NCI-H345 treated with DMSO at 0.1 percent for 48 hours (cell line): Measurements from ENCODE around the gene PCDH15.

Source experiments
- DNase-seq: peaks from one replicate; lab custom pipeline; 2025; ENCODE audit not compliant: unreplicated experiment; lab: John Stamatoyannopoulos, UW

Gene PCDH15

DNA sequence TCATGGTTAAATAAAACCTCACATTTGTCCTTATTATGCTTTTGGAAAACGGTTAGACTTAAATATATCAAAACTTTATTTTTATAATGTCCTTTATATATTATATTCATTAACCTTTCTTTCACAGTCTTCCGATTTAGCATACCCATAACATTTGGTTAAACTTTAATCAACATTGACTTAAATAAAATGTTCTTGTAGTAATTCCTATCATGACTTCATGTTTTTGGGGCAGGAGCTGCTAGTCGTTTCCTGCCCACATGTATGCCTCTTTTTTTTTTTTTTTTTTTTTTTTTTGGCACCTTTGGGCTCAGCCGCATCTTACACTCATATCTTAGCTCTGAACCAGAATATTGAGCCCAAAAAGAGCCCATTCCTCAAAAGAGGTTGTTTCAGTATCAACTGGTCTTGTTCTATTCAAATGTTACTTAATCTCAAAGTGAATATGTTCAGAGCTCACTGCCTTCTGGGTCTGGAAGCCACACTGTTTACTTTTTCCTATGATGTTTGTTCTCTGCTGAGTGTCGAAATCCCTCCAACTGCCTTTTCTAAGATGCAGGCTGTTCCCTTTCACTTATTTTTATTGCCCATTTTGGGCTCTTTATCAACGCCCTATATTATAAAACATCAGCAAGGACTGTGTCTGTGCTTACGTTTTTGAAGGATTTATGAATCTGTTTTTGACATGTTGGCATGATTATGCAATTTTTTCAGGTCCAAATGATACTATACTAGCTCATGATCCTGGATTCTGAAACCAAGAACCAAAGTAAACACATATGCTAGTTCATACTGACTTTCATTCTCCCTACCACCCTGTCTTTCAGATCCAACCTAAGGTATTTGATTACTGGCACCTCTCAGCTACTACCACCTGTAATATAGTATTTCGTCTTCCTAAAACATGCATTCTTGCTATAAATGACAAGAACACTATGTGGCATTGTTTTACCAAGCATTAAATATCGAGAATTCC lies 914.4 kb downstream of the PCDH15 start:
- DNase-seq = no peak

DNA sequence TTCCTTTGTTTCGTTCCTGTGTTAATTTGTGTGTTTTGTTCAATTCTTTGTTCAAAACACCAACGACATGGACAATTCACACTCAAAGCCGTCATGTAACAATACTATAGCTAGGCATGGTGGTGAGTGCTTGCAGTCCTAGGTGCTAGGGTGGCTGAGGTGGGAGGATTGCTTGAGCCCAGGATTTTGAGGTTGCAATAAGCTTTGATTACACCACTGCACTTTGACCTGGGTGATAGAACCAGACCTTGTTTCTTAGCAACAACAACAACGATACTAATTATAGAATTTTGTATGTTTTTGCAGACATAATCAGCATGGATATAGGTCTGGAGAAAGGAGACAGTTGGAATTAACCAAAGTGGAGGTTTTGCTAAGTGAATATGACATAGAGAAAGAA lies 936.2 kb downstream of the PCDH15 start:
- DNase-seq = no peak

DNA sequence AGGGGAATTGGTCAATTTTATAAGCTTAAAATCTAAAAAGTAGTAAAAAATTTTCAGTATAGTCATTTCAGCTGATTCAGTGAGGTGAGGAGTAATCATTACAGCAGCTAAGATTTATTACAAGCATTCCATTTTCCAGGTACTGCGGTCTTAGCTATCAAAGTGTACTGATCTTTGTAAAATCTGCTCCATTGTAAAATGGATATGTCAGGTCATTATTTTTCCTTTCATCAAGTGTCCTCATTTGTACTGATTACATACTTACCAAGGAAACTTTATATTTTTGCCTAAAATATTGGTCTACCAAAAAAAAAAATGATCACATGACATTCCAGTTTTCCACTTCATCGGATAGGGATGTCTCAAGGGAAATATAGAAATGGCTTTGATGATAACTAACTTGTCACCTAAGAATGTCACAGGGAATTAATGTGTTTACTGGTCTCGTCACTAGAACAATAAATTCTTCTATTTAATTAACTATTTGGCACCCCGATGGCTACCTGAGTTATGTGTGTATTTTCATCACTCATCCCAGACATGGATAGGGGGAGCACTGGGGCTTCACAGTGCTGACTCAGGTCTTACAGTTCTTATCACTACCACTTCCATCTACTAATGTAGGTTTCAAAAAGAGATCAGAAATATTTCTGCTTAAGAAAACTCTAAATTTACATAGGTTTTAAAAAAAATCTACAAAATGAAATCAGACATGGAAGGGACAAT lies 948.4 kb downstream of the PCDH15 start:
- no peak for DNase-seq

DNA sequence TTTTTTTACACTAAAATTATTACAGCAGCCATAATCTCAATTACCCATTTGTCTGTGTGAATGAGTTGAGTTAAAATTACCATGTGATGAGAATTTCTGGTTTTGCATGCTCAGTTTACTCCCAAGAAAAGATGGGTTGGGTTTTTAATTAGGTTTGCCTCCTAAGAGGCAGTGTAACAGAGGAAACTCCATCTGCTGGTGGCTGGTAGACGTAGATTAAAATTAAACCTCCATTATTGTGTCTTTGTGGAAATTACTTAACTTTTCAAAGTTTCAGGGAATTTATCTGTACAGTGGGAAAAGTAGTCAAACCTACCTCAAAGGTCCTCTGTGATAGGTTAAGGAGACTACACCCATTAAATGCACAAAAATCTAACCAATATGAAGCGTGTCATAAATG lies 954.2 kb downstream of the PCDH15 start:
- DNase-seq = no peak

DNA sequence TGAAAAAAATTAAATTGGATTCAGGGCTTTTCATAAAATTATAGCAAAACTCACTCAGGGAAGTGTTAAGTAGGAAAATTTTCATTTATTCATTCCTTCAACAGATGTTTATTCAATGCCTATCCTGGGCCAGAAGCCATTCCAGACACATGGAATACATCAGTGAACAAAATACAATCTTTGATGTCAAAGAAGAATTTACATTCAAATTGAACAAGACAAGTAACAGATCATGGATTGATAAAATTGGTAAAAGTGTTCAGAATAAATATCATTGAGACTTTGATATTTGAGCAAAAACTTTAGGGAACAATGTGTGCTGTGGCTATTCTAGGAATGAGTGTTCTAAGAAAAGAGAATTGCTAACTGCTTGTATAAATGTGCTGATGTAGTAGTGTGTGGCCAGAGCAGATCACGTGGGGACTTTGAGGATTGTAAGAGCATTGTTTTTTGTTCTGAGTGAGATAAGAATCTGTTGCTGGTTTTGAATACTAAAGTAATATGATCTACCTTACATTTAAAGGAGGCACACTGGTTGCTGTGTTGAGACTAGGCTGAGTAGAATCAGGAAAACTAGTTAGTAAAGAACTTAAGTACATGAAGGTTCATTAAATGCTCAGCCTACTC lies 957.2 kb downstream of the PCDH15 start:
- no peak for DNase-seq

DNA sequence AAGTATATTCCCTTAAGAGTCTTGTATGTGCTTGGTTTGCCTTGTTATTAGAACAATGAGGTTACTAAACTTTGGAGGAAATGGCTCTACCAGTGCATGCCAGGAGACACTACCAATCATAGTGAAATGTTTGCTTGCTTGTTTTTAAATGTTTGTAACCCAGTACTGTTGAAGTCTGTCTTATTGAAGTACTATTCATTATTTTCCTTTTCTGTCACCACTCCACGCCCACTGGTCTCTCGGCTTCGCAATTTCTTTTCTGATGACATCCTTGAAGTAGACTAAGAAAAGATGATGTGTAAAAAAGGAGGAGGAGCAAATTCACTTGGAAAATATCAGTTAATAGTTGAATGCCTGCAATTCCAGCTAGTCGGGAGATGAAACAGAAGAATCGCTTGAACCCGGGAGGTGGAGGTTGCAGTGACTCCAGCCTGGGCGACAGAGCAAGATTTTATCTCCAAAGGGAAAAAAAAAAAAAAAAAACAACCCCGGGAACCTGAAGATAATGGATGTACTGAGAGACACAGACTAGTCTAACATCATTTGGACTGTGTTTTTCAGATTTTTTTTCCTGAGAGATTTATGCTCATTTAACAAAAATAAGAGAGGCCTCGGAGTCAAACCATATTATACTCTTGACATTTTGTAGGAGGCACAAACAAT lies 959.4 kb downstream of the PCDH15 start:
- DNase-seq = no peak

DNA sequence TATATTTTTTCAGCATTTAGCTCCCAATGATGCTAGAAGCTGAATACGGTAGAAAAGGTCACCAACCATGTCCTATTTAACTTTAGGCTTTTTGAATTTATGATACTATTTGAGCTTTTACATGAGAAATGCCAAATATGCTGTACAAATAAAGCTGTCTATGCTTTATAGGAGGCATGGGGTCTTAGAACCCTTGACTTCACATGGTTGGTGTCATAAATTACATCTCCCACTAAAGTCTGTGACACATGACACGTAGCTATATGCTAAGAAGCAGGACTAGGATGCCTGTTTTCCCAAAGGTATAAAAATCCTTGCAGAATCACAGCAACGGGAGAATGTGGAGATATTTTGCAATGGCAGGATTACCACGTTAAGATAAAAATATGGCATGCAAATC lies 960.4 kb downstream of the PCDH15 start:
- DNase-seq = no peak

DNA sequence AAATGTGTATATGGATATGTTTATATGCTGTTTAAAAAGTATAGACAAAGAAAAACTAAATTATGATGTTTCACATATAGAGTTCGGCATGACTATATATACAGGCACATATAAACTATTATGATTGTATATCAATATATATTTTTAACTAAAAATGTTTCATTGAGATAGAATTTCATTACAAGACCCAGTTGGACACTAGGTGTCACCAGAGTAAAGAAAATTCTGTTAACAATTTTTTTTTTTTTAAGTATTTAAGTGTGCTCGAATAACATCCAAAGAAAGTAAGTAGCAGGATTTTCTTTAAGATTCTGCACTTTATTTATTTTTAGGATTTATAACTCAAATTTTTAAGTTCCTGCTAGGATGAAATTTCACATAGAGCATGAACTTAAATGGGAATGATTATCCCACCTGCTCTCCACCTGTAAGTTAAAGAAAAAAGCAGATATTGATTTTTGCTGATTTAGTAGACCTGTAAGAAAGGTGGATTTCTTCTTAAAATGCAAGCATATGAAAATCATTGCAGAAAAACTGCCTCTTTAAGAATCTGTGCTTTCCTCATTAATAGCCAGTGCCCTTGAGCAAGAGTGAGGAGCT lies 961.5 kb downstream of the PCDH15 start:
- peak; percentile 2 for DNase-seq

DNA sequence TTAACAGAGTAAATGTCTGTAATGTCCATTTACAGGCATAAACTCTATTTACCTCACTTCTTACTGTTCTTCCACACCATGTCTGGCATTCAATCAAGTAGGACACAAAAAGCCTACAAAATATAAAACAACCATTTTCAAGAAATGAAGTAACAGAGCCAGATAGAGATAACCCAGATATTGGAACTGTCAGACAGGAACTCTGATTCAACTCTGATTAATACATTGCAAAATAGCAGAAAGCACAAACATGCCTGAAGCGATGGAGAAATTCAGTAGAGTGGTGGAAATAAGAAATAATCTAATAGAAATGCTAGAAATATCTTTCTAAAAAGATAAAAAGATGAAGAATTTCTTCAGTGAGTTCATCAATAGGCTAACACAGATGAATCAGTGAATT lies 964.4 kb downstream of the PCDH15 start:
- no peak for DNase-seq

DNA sequence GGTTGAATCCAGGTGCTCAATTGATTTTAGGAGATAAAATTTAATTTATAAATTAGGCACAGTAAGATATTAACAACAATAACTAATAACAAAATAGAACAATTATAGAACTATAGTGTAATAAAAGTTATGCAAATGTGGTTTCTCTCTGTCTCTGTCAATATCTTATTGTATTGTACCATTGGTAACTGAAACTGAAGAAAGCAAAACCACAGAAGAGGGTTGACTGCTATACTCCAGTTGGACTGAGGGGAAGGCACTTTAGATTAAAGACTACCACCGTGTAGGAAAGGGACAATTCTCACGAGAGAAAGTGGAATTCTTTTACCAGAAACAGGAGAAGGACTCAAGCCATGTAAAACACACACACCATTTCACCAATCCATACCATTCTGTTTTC lies 967.1 kb downstream of the PCDH15 start:
- DNase-seq = no peak

DNA sequence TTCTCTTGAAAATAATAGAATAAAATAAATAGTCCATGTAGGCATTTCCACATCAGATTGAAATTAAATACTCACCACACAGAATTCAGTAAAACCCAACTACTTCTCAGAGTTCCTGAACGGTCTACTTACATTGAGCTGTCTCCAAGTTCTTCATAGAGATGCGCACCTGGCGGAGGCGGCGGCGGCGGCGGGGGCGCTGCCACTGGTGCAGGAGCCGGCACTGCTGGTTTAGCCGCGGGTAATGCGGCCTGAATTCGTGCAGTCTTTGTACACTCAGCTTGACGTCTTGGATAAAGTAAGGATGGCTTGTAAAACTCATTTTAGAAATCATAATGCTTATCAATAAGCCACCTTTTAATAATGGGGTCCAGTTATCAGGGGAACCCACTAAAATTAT lies 973.8 kb downstream of the PCDH15 start:
- DNase-seq = no peak

DNA sequence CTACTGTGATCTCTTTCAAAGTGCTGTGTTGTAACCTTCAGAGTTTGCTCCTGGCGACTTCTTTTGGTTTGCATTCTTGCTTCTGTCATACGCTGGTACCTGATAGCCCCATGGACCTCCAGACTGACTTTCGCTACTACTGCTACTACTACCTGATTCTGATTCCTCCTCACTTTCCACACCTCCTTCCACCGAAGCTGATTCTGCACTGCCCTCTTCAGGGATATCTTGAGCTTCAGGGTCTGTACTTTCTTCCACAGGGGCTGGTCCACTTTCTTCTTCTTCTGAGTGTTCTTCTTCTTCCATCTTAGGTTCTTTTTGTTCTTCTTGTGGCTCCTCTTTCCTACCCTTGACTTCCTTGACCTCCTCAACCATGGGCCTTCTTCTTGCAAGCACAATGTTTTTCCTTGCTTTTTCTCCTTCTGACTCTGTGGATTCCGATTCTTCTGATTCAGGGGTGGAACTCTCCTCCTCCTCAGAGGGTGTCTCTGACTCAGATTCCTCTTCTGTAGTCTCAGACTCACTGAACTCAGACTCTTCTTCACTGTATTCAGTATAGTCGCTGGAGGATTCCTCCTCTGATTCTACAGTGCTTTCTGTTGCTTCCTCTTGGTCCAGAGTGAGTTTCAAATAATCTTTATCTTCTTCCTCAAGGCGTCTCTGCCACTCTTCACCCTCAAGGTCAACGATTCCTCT lies 992.2 kb downstream of the PCDH15 start:
- no peak for DNase-seq

DNA sequence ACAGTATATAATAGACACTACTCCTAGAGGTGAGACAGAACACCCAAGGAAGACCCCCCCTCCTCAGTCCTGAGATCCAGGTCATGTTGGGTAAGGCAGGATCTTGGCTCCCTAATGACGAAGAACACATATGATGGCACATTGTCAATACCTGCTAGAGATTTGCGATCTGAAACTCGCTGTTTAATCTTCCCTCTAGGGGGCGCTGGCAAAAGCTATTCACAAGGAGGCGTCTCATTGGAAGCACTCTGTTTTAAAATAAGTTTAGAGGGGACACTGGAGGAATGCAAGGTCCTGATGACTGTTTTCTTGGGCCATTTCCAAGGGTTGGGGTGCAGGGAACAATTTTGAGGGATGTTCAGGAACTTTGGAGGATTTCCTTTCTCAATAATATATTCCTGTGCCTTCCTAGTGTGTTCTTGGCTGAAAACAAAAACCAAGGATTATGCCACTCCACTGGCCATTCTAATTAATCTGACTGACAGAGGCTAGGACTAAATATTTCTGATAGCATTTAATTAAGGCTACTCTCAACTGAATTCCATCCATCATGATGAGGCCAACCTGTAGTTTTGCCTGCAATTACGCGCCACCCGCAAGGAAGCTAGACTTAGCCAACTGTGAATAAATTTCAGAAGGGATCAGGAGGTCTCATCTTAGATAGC lies 1014.7 kb downstream of the PCDH15 start:
- DNase-seq = no peak

DNA sequence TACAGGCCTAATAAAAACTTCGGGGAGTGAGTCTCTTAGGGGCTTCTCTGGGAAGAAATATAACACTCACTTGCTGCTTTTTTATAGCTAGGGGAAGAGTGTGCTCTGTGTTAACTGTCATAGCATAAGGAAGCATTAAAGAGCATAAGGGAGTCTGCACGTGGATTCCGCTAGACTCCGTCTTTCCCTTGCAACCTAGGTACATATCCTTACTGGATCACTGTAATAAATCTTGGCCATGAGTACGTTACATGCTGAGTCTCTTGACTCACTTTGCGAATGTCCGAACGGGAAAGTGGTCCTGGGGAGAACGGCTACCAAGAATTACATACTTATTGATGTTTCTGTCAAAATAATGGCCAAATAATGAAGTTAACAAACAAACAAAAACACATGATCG lies 1029.3 kb downstream of the PCDH15 start:
- no peak for DNase-seq

DNA sequence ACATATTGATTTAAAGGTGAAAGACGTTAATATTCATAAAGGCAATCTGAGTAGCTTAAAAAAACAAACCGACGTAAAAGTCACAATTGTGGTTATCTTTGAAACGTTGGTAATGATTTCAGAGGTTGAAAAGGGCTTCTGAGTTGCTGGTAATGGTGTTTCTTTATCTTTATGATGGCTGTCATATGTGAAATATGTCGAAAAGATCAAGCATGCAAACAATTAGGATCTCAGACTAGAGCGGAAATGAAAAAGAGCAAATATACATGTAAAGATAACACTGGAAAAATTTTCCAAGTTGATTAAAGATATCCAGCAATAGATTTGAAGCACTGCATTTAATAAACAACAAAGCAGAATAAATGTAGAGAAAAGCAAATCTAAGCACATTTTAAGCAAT lies 1030.1 kb downstream of the PCDH15 start:
- no peak for DNase-seq

DNA sequence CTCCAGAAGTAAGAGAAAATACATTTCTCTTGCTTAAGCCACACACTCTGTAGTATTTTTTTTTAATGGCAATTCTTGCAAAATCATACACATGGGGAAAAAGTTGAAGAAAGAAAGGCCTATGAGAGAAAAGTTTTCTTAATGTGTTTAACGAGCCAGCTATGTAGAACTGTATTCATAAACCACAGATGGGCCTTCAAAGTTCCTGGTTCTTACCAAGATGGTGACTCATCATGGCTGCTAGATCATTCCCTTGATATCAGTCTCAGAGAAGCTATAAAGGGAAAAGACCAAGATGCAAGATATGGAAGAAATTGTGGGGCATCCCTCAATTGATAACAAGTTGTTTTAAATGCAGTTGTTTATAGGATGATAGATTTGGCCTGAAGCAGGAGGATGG lies 1035.7 kb downstream of the PCDH15 start:
- DNase-seq = no peak

DNA sequence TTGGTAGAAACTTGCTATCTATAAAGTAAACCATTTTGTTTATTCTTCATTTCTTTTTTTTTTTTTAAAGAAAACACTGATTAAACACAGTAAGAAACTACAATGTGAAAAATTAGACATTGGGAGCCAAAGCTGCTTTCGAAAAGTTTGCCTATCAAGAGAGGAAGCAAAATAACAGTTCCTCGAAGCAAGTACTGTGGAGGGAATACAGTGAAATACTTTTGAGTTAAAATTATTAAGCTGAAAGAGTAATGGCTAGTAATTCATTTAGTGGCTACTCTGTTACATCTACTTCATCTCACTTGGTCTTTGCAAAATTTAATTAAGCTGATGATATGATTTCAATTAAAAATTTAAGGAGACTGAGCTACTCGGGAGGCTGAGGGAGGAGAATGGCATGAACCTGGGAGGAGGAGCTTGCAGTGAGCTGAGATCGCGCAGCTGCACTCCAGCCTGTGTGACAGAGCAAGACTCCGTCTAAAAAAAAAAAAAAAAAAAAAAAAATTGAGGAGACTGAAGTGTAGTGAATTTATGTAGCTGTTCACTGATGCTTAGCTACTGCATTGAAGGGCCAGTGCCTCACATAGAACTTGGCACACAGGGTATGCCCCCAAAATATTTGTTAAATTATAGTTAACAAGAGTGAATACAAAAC lies 1046.3 kb downstream of the PCDH15 start:
- DNase-seq = no peak
